Neural progenitor cell (in vitro differentiated cells): ENCODE measurements around the gene GBF1.

Source experiments
- CTCF ChIP-seq: fragments of 200-600 bp; sonication (generic); IDR thresholded peaks from 2 replicates; pipeline ENCODE4 v1.5.1; 2017; ENCODE audit warnings: antibody characterized with exemption, mild to moderate bottlenecking
- EZH2phosphoT487 ChIP-seq: fragments of 200-600 bp; sonication (generic); IDR thresholded peaks from 2 replicates; pipeline ENCODE4 v1.6.1; 2017; ENCODE audit warnings: antibody characterized with exemption

- peak; percentile 95 for TF ChIP-seq CTCF
- peak; percentile 42 for TF ChIP-seq EZH2phosphoT487
Observed at GRCh38 chr10:102394079-102394800, 148.9 kb downstream of the GBF1 start.
